Activated T-cell treated with anti-CD3 and anti-CD28 coated beads, Interleukin-2, amount 50 U/mL, for 24 hours (primary cell): ENCODE measurements around the gene PLXNC1.

Experiments used
- DNase-seq: peaks from one replicate; pipeline ENCODE4 v3.0.0-alpha.2; 2020
- H3K27ac Mint-ChIP-seq: 2 replicates; pipeline ENCODE4 v1.8.0; 2020; ENCODE audit warnings: mild to moderate bottlenecking, mixed read lengths
- H3K27me3 Mint-ChIP-seq: 2 replicates; pipeline ENCODE4 v1.8.0; 2020; ENCODE audit warnings: mixed read lengths
- H3K36me3 Mint-ChIP-seq: 2 replicates; pipeline ENCODE4 v1.8.0; 2020; ENCODE audit warnings: low read depth, mixed read lengths
- H3K4me1 Mint-ChIP-seq: 2 replicates; pipeline ENCODE4 v1.8.0; 2020; ENCODE audit warnings: low read depth, mixed read lengths
- H3K4me3 Mint-ChIP-seq: 2 replicates; pipeline ENCODE4 v1.8.0; 2020; ENCODE audit warnings: mild to moderate bottlenecking, moderate library complexity, mixed read lengths
- H3K9me3 Mint-ChIP-seq: 2 replicates; pipeline ENCODE4 v1.8.0; 2020; ENCODE audit warnings: mixed read lengths

Gene PLXNC1

GRCh38 chr12:94229902-94230301 is 81.5 kb downstream of the PLXNC1 start:
- Mint-ChIP-seq H3K4me3 (no peak overlapping the region), H3K27me3 (no peaks in the 10 kb centered on the region), H3K4me1 (peaks cover 11% of the 10 kb centered on the region), H3K36me3 (peaks cover 17% of the 10 kb centered on the region), H3K9me3 (no peaks in the 10 kb centered on the region), H3K27ac (no peak overlapping the region)
- no peak for DNase-seq

- peak overlapping the region; percentile 65 for H3K27ac Mint-ChIP-seq
- H3K9me3 Mint-ChIP-seq = no peaks in the 10 kb centered on the region
- H3K27me3 Mint-ChIP-seq = no peaks in the 10 kb centered on the region
- no peak overlapping the region for H3K4me3 Mint-ChIP-seq
- DNase-seq = no peak
- H3K36me3 Mint-ChIP-seq = peaks cover 20% of the 10 kb centered on the region
- peaks cover 11% of the 10 kb centered on the region for H3K4me1 Mint-ChIP-seq
Measured at GRCh38 chr12:94230357-94230905, 82.1 kb downstream of the PLXNC1 start.

- Mint-ChIP-seq H3K27ac (no peak overlapping the region), H3K36me3 (peaks cover 20% of the 10 kb centered on the region), H3K4me3 (no peak overlapping the region), H3K9me3 (no peaks in the 10 kb centered on the region), H3K4me1 (peaks cover 11% of the 10 kb centered on the region), H3K27me3 (no peaks in the 10 kb centered on the region)
- no peak for DNase-seq
Measured at GRCh38 chr12:94231709-94232108, 83.3 kb downstream of the PLXNC1 start.

- Mint-ChIP-seq H3K4me3 (no peak overlapping the region), H3K27ac (no peak overlapping the region), H3K4me1 (peaks cover 2% of the 10 kb centered on the region), H3K36me3 (peaks cover 21% of the 10 kb centered on the region), H3K9me3 (no peaks in the 10 kb centered on the region), H3K27me3 (no peaks in the 10 kb centered on the region)
- DNase-seq = no peak
Measured at GRCh38 chr12:94235848-94236247, 87.5 kb downstream of the PLXNC1 start.

GRCh38 chr12:94239332-94239993 is 91.1 kb downstream of the PLXNC1 start:
- DNase-seq = no peak
- no peaks in the 10 kb centered on the region for H3K27me3 Mint-ChIP-seq
- no peak overlapping the region for H3K27ac Mint-ChIP-seq
- H3K4me3 Mint-ChIP-seq = no peak overlapping the region
- no peaks in the 10 kb centered on the region for H3K9me3 Mint-ChIP-seq
- peaks cover 10% of the 10 kb centered on the region for H3K4me1 Mint-ChIP-seq
- H3K36me3 Mint-ChIP-seq = peaks cover 24% of the 10 kb centered on the region

GRCh38 chr12:94240171-94240570 is 91.8 kb downstream of the PLXNC1 start:
- no peaks in the 10 kb centered on the region for H3K9me3 Mint-ChIP-seq
- H3K4me1 Mint-ChIP-seq = peaks cover 17% of the 10 kb centered on the region
- peaks cover 22% of the 10 kb centered on the region for H3K36me3 Mint-ChIP-seq
- no peak for DNase-seq
- no peak overlapping the region for H3K4me3 Mint-ChIP-seq
- no peaks in the 10 kb centered on the region for H3K27me3 Mint-ChIP-seq
- no peak overlapping the region for H3K27ac Mint-ChIP-seq

GRCh38 chr12:94242901-94243300 is 94.5 kb downstream of the PLXNC1 start:
- Mint-ChIP-seq H3K4me1 (peaks cover 30% of the 10 kb centered on the region), H3K4me3 (no peak overlapping the region), H3K27ac (no peak overlapping the region), H3K36me3 (peaks cover 21% of the 10 kb centered on the region), H3K9me3 (no peaks in the 10 kb centered on the region), H3K27me3 (no peaks in the 10 kb centered on the region)
- no peak for DNase-seq

GRCh38 chr12:94244165-94245133 is 96.1 kb downstream of the PLXNC1 start:
- peak; percentile 59 for DNase-seq
- Mint-ChIP-seq H3K27me3 (no peaks in the 10 kb centered on the region), H3K4me1 (peaks cover 30% of the 10 kb centered on the region), H3K4me3 (no peak overlapping the region), H3K36me3 (peaks cover 30% of the 10 kb centered on the region), H3K27ac (peak overlapping the region; percentile 83), H3K9me3 (no peaks in the 10 kb centered on the region)

GRCh38 chr12:94245631-94246383 is 97.4 kb downstream of the PLXNC1 start:
- Mint-ChIP-seq H3K27ac (no peak overlapping the region), H3K36me3 (peaks cover 22% of the 10 kb centered on the region)

GRCh38 chr12:94247246-94247645 is 98.9 kb downstream of the PLXNC1 start:
- Mint-ChIP-seq H3K27me3 (no peaks in the 10 kb centered on the region), H3K4me3 (no peak overlapping the region), H3K36me3 (peaks cover 30% of the 10 kb centered on the region), H3K27ac (no peak overlapping the region), H3K9me3 (no peaks in the 10 kb centered on the region), H3K4me1 (peaks cover 30% of the 10 kb centered on the region)
- no peak for DNase-seq

More at GRCh38 chr12:94245631-94246383, 97.4 kb downstream of the PLXNC1 start:
- Mint-ChIP-seq H3K27me3 (no peaks in the 10 kb centered on the region), H3K4me3 (no peak overlapping the region), H3K9me3 (no peaks in the 10 kb centered on the region), H3K4me1 (peaks cover 30% of the 10 kb centered on the region)
- DNase-seq = no peak

GRCh38 chr12:94248582-94248981 is 100.2 kb downstream of the PLXNC1 start:
- no peak overlapping the region for H3K4me3 Mint-ChIP-seq
- peaks cover 35% of the 10 kb centered on the region for H3K36me3 Mint-ChIP-seq
- H3K27me3 Mint-ChIP-seq = no peaks in the 10 kb centered on the region
- H3K27ac Mint-ChIP-seq = no peak overlapping the region
- H3K4me1 Mint-ChIP-seq = peaks cover 29% of the 10 kb centered on the region
- DNase-seq = no peak
- no peaks in the 10 kb centered on the region for H3K9me3 Mint-ChIP-seq

- no peak for DNase-seq
- Mint-ChIP-seq H3K36me3 (peaks cover 39% of the 10 kb centered on the region), H3K9me3 (no peaks in the 10 kb centered on the region), H3K4me1 (peaks cover 14% of the 10 kb centered on the region), H3K27me3 (no peaks in the 10 kb centered on the region), H3K27ac (peak overlapping the region; percentile 30), H3K4me3 (no peak overlapping the region)
Measured at GRCh38 chr12:94250130-94250529, 101.8 kb downstream of the PLXNC1 start.

GRCh38 chr12:94254270-94254669 is 105.9 kb downstream of the PLXNC1 start:
- no peak overlapping the region for H3K27ac Mint-ChIP-seq
- DNase-seq = no peak

GRCh38 chr12:94255006-94255405 is 106.6 kb downstream of the PLXNC1 start:
- Mint-ChIP-seq H3K9me3 (no peaks in the 10 kb centered on the region), H3K4me1 (peaks cover 2% of the 10 kb centered on the region), H3K27me3 (no peaks in the 10 kb centered on the region), H3K4me3 (no peak overlapping the region), H3K36me3 (peaks cover 35% of the 10 kb centered on the region), H3K27ac (no peak overlapping the region)
- DNase-seq = no peak

More at GRCh38 chr12:94254270-94254669, 105.9 kb downstream of the PLXNC1 start:
- Mint-ChIP-seq H3K36me3 (peaks cover 39% of the 10 kb centered on the region), H3K9me3 (no peaks in the 10 kb centered on the region), H3K4me1 (peaks cover 2% of the 10 kb centered on the region), H3K4me3 (no peak overlapping the region), H3K27me3 (no peaks in the 10 kb centered on the region)
